H9 (cell line): ENCODE data around the gene CCDC134. TPM values are rescaled to one million over a fixed set of nuclear protein-coding genes. Genes with fewer than 3 reads are reported as not detected.

ENCODE experiments used
- DNase-seq: peaks from one replicate; pipeline ENCODE4 v3.0.0-alpha.2; 2017
- H2AFZ ChIP-seq: one replicate; pipeline ENCODE4 v1.6.1; 2013; ENCODE audit warnings: mild to moderate bottlenecking, low read length, control low read depth, moderate library complexity
- H2AK5ac ChIP-seq: 2 replicates; pipeline ENCODE4 v1.6.1; 2013; ENCODE audit warnings: low read length, control low read depth, mixed read lengths; ENCODE audit not compliant: insufficient read length
- H2BK120ac ChIP-seq: one replicate; pipeline ENCODE4 v1.6.1; 2013; ENCODE audit warnings: low read depth, mild to moderate bottlenecking, low read length, control low read depth, inconsistent platforms; ENCODE audit not compliant: poor library complexity, severe bottlenecking
- H2BK12ac ChIP-seq: 2 replicates; pipeline ENCODE4 v1.6.1; 2013; ENCODE audit warnings: low read length, control low read depth, mixed read lengths, low read depth; ENCODE audit not compliant: insufficient read length
- H2BK15ac ChIP-seq: 2 replicates; pipeline ENCODE4 v1.6.1; 2013; ENCODE audit warnings: low read depth, low read length, control low read depth
- H2BK20ac ChIP-seq: one replicate; pipeline ENCODE4 v1.6.1; 2013; ENCODE audit warnings: low read depth, mild to moderate bottlenecking, low read length, control low read depth, inconsistent platforms; ENCODE audit not compliant: poor library complexity, severe bottlenecking
- H2BK5ac ChIP-seq: 2 replicates; pipeline ENCODE4 v1.6.1; 2013; ENCODE audit warnings: low read length, control low read depth, mixed read lengths; ENCODE audit not compliant: insufficient read length
- H3K14ac ChIP-seq: 2 replicates; pipeline ENCODE4 v1.6.1; 2013; ENCODE audit warnings: low read length, control low read depth; ENCODE audit not compliant: insufficient read depth
- H3K18ac ChIP-seq: 2 replicates; pipeline ENCODE4 v1.6.1; 2013; ENCODE audit warnings: low read depth, mild to moderate bottlenecking, mixed read lengths, low read length, control low read depth; ENCODE audit not compliant: insufficient read length
- H3K23ac ChIP-seq: 2 replicates; pipeline ENCODE4 v1.6.1; 2013; ENCODE audit warnings: low read length, control low read depth, mixed read lengths, low read depth; ENCODE audit not compliant: insufficient read length
- H3K23me2 ChIP-seq: 2 replicates; pipeline ENCODE4 v1.6.1; 2013; ENCODE audit warnings: low read depth, mild to moderate bottlenecking, mixed read lengths, low read length, control low read depth; ENCODE audit not compliant: insufficient read length, poor library complexity, severe bottlenecking
- H3K27ac ChIP-seq: 2 replicates; pipeline ENCODE4 v1.5.1; 2013; ENCODE audit warnings: low read length, control low read depth, mixed read lengths, low read depth; ENCODE audit not compliant: insufficient read length
- H3K27me3 ChIP-seq: 2 replicates; pipeline ENCODE4 v1.6.1; 2013; ENCODE audit warnings: low read length, control low read depth, inconsistent platforms; ENCODE audit not compliant: insufficient read depth
- H3K4ac ChIP-seq: 2 replicates; pipeline ENCODE4 v1.6.1; 2013; ENCODE audit warnings: low read depth, mild to moderate bottlenecking, control low read depth, inconsistent platforms, low read length, moderate library complexity
- H3K4me1 ChIP-seq: 2 replicates; pipeline ENCODE4 v1.6.1; 2013; ENCODE audit warnings: low read length, control low read depth, inconsistent platforms; ENCODE audit not compliant: insufficient read depth
- H3K4me2 ChIP-seq: 2 replicates; pipeline ENCODE4 v1.6.1; 2013; ENCODE audit warnings: low read length, control low read depth, mixed read lengths; ENCODE audit not compliant: insufficient read length, insufficient read depth
- H3K56ac ChIP-seq: 2 replicates; pipeline ENCODE4 v1.6.1; 2013; ENCODE audit warnings: low read depth, mild to moderate bottlenecking, mixed read lengths, low read length, control low read depth; ENCODE audit not compliant: insufficient read length
- H3K79me1 ChIP-seq: 2 replicates; pipeline ENCODE4 v1.6.1; 2013; ENCODE audit warnings: low read depth, mild to moderate bottlenecking, moderate library complexity, low read length, control low read depth, inconsistent platforms; ENCODE audit not compliant: insufficient read depth, poor library complexity, severe bottlenecking
- H3K79me2 ChIP-seq: 2 replicates; pipeline ENCODE4 v1.6.1; 2013; ENCODE audit warnings: low read length, control low read depth, inconsistent platforms; ENCODE audit not compliant: insufficient read depth
- H3K9ac ChIP-seq: 2 replicates; pipeline ENCODE4 v1.6.1; 2013; ENCODE audit warnings: low read length, control low read depth, mixed read lengths; ENCODE audit not compliant: insufficient read length; ENCODE audit errors: extremely low read depth
- H3K9me3 ChIP-seq: one replicate; pipeline ENCODE4 v1.6.1; 2013; ENCODE audit warnings: low read depth, low read length, inconsistent platforms; ENCODE audit not compliant: control insufficient read depth
- H3T11ph ChIP-seq: one replicate; pipeline ENCODE4 v1.6.1; 2013; ENCODE audit warnings: mild to moderate bottlenecking, low read length, control low read depth, inconsistent platforms
- H4K20me1 ChIP-seq: one replicate; pipeline ENCODE4 v1.6.1; 2013; ENCODE audit not compliant: control insufficient read depth, insufficient read length, insufficient read depth
- H4K5ac ChIP-seq: 2 replicates; pipeline ENCODE4 v1.6.1; 2013; ENCODE audit warnings: low read depth, mild to moderate bottlenecking, mixed read lengths, low read length, control low read depth; ENCODE audit not compliant: insufficient read length
- H4K8ac ChIP-seq: replicated peaks from 2 replicates; pipeline ENCODE4 v1.6.1; 2013; ENCODE audit warnings: low read length, control low read depth, mixed read lengths, low read depth; ENCODE audit not compliant: insufficient read length
- H4K91ac ChIP-seq: 2 replicates; pipeline ENCODE4 v1.6.1; 2013; ENCODE audit warnings: low read depth, mild to moderate bottlenecking, moderate library complexity, mixed read lengths, low read length, control low read depth; ENCODE audit not compliant: insufficient read length
- H3K27ac Mint-ChIP-seq, 3 experiments: 2 replicates in 2 of 3; 3 replicates in 1 of 3; pipeline ENCODE4 v1.8.0; 2020 to 2021; ENCODE audit warnings: mixed read lengths in 3 of 3, mild to moderate bottlenecking in 1 of 3, moderate library complexity in 1 of 3
- H3K27me3 Mint-ChIP-seq: 2 replicates; pipeline ENCODE4 v1.8.0; 2021; ENCODE audit warnings: low read depth, mild to moderate bottlenecking, moderate library complexity, mixed read lengths
- H3K36me3 Mint-ChIP-seq, 3 experiments: 2 replicates in 2 of 3; 3 replicates in 1 of 3; pipeline ENCODE4 v1.8.0; 2020 to 2021; ENCODE audit warnings: low read depth in 3 of 3, mixed read lengths in 3 of 3; ENCODE audit not compliant: insufficient read depth in 1 of 3
- H3K4me1 Mint-ChIP-seq, 2 experiments: 2 replicates each; pipeline ENCODE4 v1.8.0; 2020; ENCODE audit warnings: mixed read lengths in 2 of 2
- H3K4me3 Mint-ChIP-seq, 2 experiments: 2 replicates in 1 of 2; 3 replicates in 1 of 2; pipeline ENCODE4 v1.8.0; 2020 to 2021; ENCODE audit warnings: mild to moderate bottlenecking in 2 of 2, mixed read lengths in 2 of 2, moderate library complexity in 1 of 2
- H3K9me3 Mint-ChIP-seq, 2 experiments: 2 replicates in 1 of 2; 3 replicates in 1 of 2; pipeline ENCODE4 v1.8.0; 2020; ENCODE audit warnings: mild to moderate bottlenecking in 2 of 2, mixed read lengths in 2 of 2, moderate library complexity in 1 of 2
- WGBS: extraction: QIAGEN DNeasy Blood & Tissue Kit; methylation state at CpG from one replicate; pipeline ENCODE4 v1.1.7; 2013; ENCODE audit warnings: missing lambda C conversion rate, low lambda C conversion rate, mixed read lengths; ENCODE audit not compliant: insufficient read length; ENCODE audit errors: extremely low coverage; 5-methylcytosine and 5-hydroxymethylcytosine counted together
- total RNA-seq: library from RNA; stranded (reverse); gene quantifications from 2 replicates; pipeline ENCODE4 v1.2.1, GENCODE V29; 2021
- TF ChIP-seq, protein P1 (sequence below): fragments of 200-600 bp; sonication (generic); conservative IDR thresholded peaks from 3 replicates; pipeline ENCODE4 v1.8.0; 2021; ENCODE audit warnings: antibody characterized with exemption, mild to moderate bottlenecking

The CCDC134 gene
- total RNA-seq, 1 experiment from 2014 or later: 20.7 TPM

DNA sequence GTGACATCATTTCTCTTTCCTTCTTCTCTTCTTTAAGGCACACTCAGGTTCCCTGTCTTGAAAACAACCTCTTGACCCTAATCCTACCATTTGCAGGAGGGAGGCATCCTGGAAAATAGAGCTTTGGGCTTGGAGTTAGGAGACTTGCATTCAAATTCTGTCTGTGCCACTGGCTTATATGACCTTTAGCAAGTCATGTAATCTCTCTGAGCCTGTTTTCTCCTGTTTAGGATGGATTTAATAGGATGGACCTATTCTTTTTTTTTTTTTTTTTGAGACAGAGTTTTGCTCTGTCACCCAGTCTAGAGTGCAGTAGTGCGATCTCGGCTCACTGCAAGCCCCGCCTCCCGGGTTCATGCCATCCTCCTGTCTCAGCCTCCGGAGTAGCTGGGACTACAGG lies 25.1 kb upstream of the CCDC134 start:
- H3K9me3 Mint-ChIP-seq: no peaks in the 10 kb centered on the region
- Histone ChIP-seq H3K23me2 (no peaks in the 10 kb centered on the region), H3K18ac (no peak overlapping the region), H3K56ac (no peak overlapping the region), H2AFZ (no peak overlapping the region), H4K5ac (no peak overlapping the region), H3K9ac (no peak overlapping the region), H2BK120ac (no peak overlapping the region), H4K91ac (no peak overlapping the region), H3K4ac (no peak overlapping the region), H2BK5ac (no peak overlapping the region), H2BK15ac (no peak overlapping the region), H4K20me1 (no peaks in the 10 kb centered on the region), H2BK12ac (no peak overlapping the region), H3K14ac (no peak overlapping the region), H3K23ac (no peak overlapping the region), H3K27me3 (no peaks in the 10 kb centered on the region), H3K27ac (no peak overlapping the region), H3K79me1 (no peaks in the 10 kb centered on the region), H3K4me2 (no peak overlapping the region), H3K4me1 (no peaks in the 10 kb centered on the region; the same call in 1 of the 2 replicates), H2AK5ac (no peak overlapping the region), H3K9me3 (no peaks in the 10 kb centered on the region), H2BK20ac (no peak overlapping the region), H3K79me2 (no peaks in the 10 kb centered on the region), H4K8ac (no peak overlapping the region), H3T11ph (no peak overlapping the region)
- H3K4me3 Mint-ChIP-seq: no peak overlapping the region
- H3K4me1 Mint-ChIP-seq: peaks cover 3% of the 10 kb centered on the region in 2 experiments; a peak in 3 of 4 replicates
- peaks cover 17% of the 10 kb centered on the region for H3K27me3 Mint-ChIP-seq
- WGBS: no CpG with 5 or more reads among the region's 5 CpGs
- DNase-seq: no peak
- H3K36me3 Mint-ChIP-seq: no peaks in the 10 kb centered on the region
- TF ChIP-seq, protein P1, sequence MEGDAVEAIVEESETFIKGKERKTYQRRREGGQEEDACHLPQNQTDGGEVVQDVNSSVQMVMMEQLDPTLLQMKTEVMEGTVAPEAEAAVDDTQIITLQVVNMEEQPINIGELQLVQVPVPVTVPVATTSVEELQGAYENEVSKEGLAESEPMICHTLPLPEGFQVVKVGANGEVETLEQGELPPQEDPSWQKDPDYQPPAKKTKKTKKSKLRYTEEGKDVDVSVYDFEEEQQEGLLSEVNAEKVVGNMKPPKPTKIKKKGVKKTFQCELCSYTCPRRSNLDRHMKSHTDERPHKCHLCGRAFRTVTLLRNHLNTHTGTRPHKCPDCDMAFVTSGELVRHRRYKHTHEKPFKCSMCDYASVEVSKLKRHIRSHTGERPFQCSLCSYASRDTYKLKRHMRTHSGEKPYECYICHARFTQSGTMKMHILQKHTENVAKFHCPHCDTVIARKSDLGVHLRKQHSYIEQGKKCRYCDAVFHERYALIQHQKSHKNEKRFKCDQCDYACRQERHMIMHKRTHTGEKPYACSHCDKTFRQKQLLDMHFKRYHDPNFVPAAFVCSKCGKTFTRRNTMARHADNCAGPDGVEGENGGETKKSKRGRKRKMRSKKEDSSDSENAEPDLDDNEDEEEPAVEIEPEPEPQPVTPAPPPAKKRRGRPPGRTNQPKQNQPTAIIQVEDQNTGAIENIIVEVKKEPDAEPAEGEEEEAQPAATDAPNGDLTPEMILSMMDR: no peak
- no peak overlapping the region; a peak in 1 of 7 replicates for H3K27ac Mint-ChIP-seq
